Natural killer cell (primary cell): ENCODE measurements around the gene EPHB2. TPM values are rescaled to one million over a fixed set of nuclear protein-coding genes. Genes with fewer than 3 reads are reported as not detected.

Experiments used
- ATAC-seq, 3 donors: fragments of 150-1000 bp in 2 of 3; fragments of 200-7000 bp in 1 of 3; cut with Tn5 transposase; 1 replicate in 1 of 3; 2 replicates in 2 of 3; pipeline ENCODE4 v1.10.0; 2021; ENCODE audit warnings: mild to moderate bottlenecking in 2 of 3, moderate library complexity in 2 of 3
- DNase-seq, 2 donors: peaks; one replicate each; pipeline versions ENCODE4 v3.0.0 to v3.0.0-alpha.2; 2013 to 2021; ENCODE audit warnings: mixed read lengths in 1 of 2
- H3K27ac ChIP-seq: one replicate; pipeline ENCODE4 v1.5.1; 2013; ENCODE audit warnings: mild to moderate bottlenecking, low read length
- H3K27me3 ChIP-seq: one replicate; pipeline ENCODE4 v1.6.1; 2013; ENCODE audit warnings: low read length; ENCODE audit not compliant: control insufficient read depth, insufficient read depth
- H3K36me3 ChIP-seq: one replicate; pipeline ENCODE4 v1.6.1; 2013; ENCODE audit warnings: low read length; ENCODE audit not compliant: control insufficient read depth, insufficient read depth
- H3K4me1 ChIP-seq: one replicate; pipeline ENCODE4 v1.6.1; 2013; ENCODE audit warnings: low read length; ENCODE audit not compliant: control insufficient read depth, insufficient read depth
- H3K4me3 ChIP-seq: one replicate; pipeline ENCODE4 v1.5.1; 2013; ENCODE audit warnings: low read length
- H3K9me3 ChIP-seq: one replicate; pipeline ENCODE4 v1.6.1; 2013; ENCODE audit warnings: low read length; ENCODE audit not compliant: control insufficient read depth, insufficient read depth
- H3K27ac Mint-ChIP-seq, 2 donors: one replicate each; pipeline ENCODE4 v1.8.0; 2022; ENCODE audit warnings: mild to moderate bottlenecking in 2 of 2, mixed read lengths in 2 of 2, moderate library complexity in 1 of 2
- H3K27me3 Mint-ChIP-seq, 2 donors: one replicate each; pipeline ENCODE4 v1.8.0; 2022; ENCODE audit warnings: low read depth in 2 of 2, mixed read lengths in 2 of 2
- H3K36me3 Mint-ChIP-seq: one replicate; pipeline ENCODE4 v1.8.0; 2022; ENCODE audit warnings: mixed read lengths
- H3K4me1 Mint-ChIP-seq, 2 donors: one replicate each; pipeline ENCODE4 v1.8.0; 2022; ENCODE audit warnings: mixed read lengths in 2 of 2
- H3K4me3 Mint-ChIP-seq: one replicate; pipeline ENCODE4 v1.8.0; 2022; ENCODE audit warnings: mild to moderate bottlenecking, moderate library complexity, mixed read lengths
- H3K9me3 Mint-ChIP-seq, 2 donors: one replicate each; pipeline ENCODE4 v1.8.0; 2022; ENCODE audit warnings: mixed read lengths in 2 of 2
- WGBS: methylation state at CpG from one replicate; pipeline ENCODE4 v1.1.7; 2013; ENCODE audit warnings: missing lambda C conversion rate; ENCODE audit not compliant: insufficient coverage; 5-methylcytosine and 5-hydroxymethylcytosine counted together
- intact Hi-C: fragments of 100-400 bp; cut with micrococcal nuclease; formaldehyde crosslinking; loops from one replicate; pipeline ENCODE4 v1.14.2; 2022
- total RNA-seq, 4 donors: library from RNA; stranded (reverse); fragments of 120-200 nt in 1 of 4; gene quantifications; one replicate each; pipeline versions ENCODE4 v1.2.3 to v1.2.4, GENCODE V29; 2013 to 2022
- TF ChIP-seq, protein P1 (sequence below): fragments of 200-600 bp; IDR thresholded peaks from one replicate; pipeline ENCODE4 v1.8.0; 2022; ENCODE audit warnings: antibody characterized with exemption

EPHB2 gene
- total RNA-seq, 3 donors from 2014 or later (not counting 1 experiment from before 2014, with no cell fraction given): 0.14 to 0.23 TPM; not detected in 1

DNA sequence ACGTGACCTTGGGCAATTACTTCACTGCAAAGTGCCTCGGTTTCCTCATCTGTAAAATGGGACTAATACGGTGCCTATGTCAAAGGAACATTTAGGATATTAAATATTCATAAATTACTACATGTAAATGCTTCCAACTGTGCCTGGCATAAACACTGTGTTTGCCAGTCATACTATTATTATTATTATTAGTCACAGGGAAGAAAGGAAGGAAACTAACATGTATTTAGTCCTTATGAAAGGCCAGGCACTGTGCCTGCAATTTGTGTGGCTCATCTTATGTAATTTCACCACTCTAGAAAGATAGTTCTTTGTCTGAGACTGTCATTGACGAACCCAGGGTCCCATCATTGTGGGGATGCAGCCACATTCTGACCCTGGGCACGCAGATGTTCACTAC lies 45.0 kb downstream of the EPHB2 start:
- Mint-ChIP-seq H3K4me3 (no peak overlapping the region), H3K9me3 (no peaks in the 10 kb centered on the region), H3K4me1 (no peaks in the 10 kb centered on the region), H3K27ac (no peak overlapping the region), H3K36me3 (no peaks in the 10 kb centered on the region), H3K27me3 (no peaks in the 10 kb centered on the region)
- no peaks in the 10 kb centered on the region for H3K27me3 ChIP-seq
- H3K4me1 ChIP-seq: no peaks in the 10 kb centered on the region
- intact Hi-C loops: no loop called here
- H3K27ac ChIP-seq: no peak overlapping the region
- DNase-seq (no peak), ATAC-seq (no peak)
- TF ChIP-seq, protein P1, sequence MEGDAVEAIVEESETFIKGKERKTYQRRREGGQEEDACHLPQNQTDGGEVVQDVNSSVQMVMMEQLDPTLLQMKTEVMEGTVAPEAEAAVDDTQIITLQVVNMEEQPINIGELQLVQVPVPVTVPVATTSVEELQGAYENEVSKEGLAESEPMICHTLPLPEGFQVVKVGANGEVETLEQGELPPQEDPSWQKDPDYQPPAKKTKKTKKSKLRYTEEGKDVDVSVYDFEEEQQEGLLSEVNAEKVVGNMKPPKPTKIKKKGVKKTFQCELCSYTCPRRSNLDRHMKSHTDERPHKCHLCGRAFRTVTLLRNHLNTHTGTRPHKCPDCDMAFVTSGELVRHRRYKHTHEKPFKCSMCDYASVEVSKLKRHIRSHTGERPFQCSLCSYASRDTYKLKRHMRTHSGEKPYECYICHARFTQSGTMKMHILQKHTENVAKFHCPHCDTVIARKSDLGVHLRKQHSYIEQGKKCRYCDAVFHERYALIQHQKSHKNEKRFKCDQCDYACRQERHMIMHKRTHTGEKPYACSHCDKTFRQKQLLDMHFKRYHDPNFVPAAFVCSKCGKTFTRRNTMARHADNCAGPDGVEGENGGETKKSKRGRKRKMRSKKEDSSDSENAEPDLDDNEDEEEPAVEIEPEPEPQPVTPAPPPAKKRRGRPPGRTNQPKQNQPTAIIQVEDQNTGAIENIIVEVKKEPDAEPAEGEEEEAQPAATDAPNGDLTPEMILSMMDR: no peak
- 53% methylated on average over 3 of the region's 5 CpGs for WGBS
- no peaks in the 10 kb centered on the region for H3K9me3 ChIP-seq
- no peaks in the 10 kb centered on the region for H3K36me3 ChIP-seq
- no peak overlapping the region for H3K4me3 ChIP-seq

DNA sequence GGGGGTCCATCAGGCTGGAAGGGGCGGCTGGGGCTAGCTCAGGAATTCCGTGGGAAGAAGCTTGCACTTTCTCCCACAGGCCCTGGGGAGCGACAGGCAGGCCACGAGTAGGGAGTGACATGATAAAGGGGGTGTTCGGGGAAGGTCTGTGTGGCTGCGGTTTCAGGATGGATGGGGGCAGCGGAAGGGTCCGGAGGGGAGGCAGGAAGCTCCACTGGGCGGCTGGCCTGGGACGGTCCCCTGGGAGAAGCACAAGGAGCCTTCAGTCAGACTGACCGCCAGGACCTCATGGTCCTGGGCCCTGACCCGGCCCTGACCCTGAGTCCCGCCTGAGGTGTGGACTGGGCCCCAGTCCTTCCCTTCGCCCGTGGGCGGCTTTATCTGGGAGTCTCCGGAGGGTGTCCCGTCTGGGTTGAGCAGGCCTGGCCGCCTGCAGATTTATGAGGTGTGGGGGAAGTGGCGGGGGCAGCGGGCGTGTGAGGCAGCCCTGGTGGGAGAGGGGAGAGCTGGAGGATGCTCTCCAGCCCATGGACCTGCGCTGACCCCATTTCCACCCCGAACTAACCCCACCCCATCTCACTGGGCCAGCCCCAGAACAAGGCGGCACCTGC lies 45.6 kb downstream of the EPHB2 start:
- Histone ChIP-seq H3K4me3 (no peak overlapping the region), H3K27me3 (no peaks in the 10 kb centered on the region), H3K4me1 (no peaks in the 10 kb centered on the region), H3K9me3 (no peaks in the 10 kb centered on the region), H3K36me3 (no peaks in the 10 kb centered on the region), H3K27ac (no peak overlapping the region)
- Mint-ChIP-seq H3K27me3 (no peaks in the 10 kb centered on the region), H3K4me1 (no peaks in the 10 kb centered on the region), H3K9me3 (no peaks in the 10 kb centered on the region), H3K27ac (no peak overlapping the region), H3K4me3 (no peak overlapping the region), H3K36me3 (no peaks in the 10 kb centered on the region)
- 80% methylated on average over 21 of the region's 25 CpGs for WGBS
- ATAC-seq (no peak), DNase-seq (no peak)
- TF ChIP-seq, protein P1: no peak
- intact Hi-C loops: no loop called here

DNA sequence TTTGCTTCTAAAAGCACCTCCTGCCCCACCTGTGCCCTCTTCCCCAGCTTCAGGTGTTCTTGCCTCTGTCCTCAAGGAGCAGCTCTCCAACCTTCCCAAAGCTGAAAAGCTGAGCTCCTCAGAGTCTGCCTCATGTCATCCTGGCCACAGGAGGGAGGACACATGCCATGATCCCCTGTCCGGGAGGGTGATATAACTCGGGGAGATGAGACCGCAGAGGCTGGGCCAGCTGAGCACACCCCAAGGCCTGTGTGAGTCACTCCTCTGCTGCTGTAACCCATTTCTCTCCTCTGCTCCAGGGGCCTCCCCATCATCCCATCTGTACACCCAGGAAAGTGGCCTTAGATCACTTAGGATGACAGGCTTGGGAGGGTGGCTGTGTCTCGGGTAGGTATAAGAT lies 49.8 kb downstream of the EPHB2 start:
- no peak overlapping the region for H3K4me3 Mint-ChIP-seq
- no peaks in the 10 kb centered on the region for H3K36me3 Mint-ChIP-seq
- Histone ChIP-seq H3K4me1 (no peaks in the 10 kb centered on the region), H3K36me3 (no peaks in the 10 kb centered on the region), H3K9me3 (no peaks in the 10 kb centered on the region), H3K27ac (no peak overlapping the region), H3K4me3 (no peak overlapping the region), H3K27me3 (no peaks in the 10 kb centered on the region)
- WGBS: 92% methylated on average over 4 of the region's 4 CpGs
- intact Hi-C loops: no loop called here
- TF ChIP-seq, protein P1: no peak
- ATAC-seq: no peak
- DNase-seq: no peak
- H3K27ac Mint-ChIP-seq: no peak overlapping the region
- H3K4me1 Mint-ChIP-seq: no peaks in the 10 kb centered on the region
- no peaks in the 10 kb centered on the region for H3K9me3 Mint-ChIP-seq
- no peaks in the 10 kb centered on the region for H3K27me3 Mint-ChIP-seq

DNA sequence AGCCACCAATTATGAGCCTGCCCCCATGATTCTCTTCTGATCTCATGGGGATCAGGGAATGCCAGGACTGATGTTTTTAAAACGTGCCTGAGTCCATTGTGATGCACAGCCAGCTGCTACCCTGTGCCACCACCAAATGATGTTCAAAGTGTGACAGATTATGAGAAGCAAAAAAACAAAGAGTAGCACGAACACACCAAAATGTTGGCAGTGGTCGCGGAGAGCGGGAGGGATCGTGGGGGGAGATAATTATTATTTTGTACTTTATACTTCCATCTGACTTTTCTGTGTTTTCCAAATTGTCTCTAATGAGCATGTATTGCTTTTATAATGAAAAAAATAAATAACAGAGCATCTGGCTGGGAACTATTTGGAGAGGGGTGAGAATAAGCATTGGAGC lies 50.5 kb downstream of the EPHB2 start:
- no peaks in the 10 kb centered on the region for H3K4me1 ChIP-seq
- intact Hi-C loops: no loop called here
- H3K27me3 ChIP-seq: no peaks in the 10 kb centered on the region
- Mint-ChIP-seq H3K9me3 (no peaks in the 10 kb centered on the region), H3K27me3 (no peaks in the 10 kb centered on the region), H3K27ac (no peak overlapping the region), H3K36me3 (no peaks in the 10 kb centered on the region), H3K4me3 (no peak overlapping the region), H3K4me1 (no peaks in the 10 kb centered on the region)
- no peak overlapping the region for H3K4me3 ChIP-seq
- H3K9me3 ChIP-seq: no peaks in the 10 kb centered on the region
- no peaks in the 10 kb centered on the region for H3K36me3 ChIP-seq
- no peak for ATAC-seq
- 64% methylated on average over 1 of the region's 6 CpGs for WGBS
- H3K27ac ChIP-seq: no peak overlapping the region
- no peak for DNase-seq
- TF ChIP-seq, protein P1: no peak
